ENCODE results near the gene CTSC.

DNA sequence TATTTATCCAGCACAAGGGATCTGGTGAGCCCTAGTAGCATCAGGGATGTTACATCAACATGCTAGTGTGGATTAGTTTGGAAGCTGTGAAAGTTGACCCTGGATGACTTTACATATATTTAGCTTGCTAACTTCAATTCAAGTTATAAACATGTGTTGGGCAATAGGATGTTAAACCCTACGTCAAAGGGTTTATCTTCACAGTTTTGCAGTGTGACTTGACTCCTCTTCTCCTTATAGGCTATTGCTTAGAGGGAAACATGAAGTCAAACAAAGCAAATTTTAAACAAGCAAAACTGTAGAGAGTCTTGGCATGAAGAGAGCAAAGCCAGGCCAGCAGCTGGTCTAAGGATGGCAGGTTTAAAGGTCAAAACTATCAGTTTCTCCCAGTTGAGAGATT lies 11.3 kb upstream of the CTSC start:
- TF ChIP-seq POLR2AphosphoS5 (IDR thresholded peaks at IDR 0.05; ENCODE audit: borderline replicate concordance, low read depth, low read length) = no peak
- TF ChIP-seq EZH2 (IDR thresholded peaks at IDR 0.05) = no peak
- TF ChIP-seq FOXP2 (optimal IDR thresholded peaks at IDR 0.05; ENCODE audit: control extremely low read depth, extremely low read length, insufficient read depth) = no peak
